ENCODE data around the gene HPGDS. TPM values are rescaled to one million over a fixed set of nuclear protein-coding genes. Genes with fewer than 3 reads are reported as not detected.

Gene HPGDS
- total and polyA plus RNA-seq, 8 donors, result 0.16 to 2.9 (median 0.54) TPM

- Histone ChIP-seq H3K27ac (no peak overlapping the region), H3K4me1 (no peaks in the 10 kb centered on the region), H3K27me3 (no peaks in the 10 kb centered on the region), H3K36me3 (peaks cover 5 to 28% (median 9%) of the 10 kb centered on the region in 3 donors), H3K4me3 (no peak overlapping the region), H3K9me3 (no peaks in the 10 kb centered on the region)
- intact Hi-C loops (cut with DNase I), result no loop called here
- DNase-seq (no peak), ATAC-seq (no peak), FAIRE-seq (peak; percentile 13)
- TF ChIP-seq CTCF (IDR thresholded peaks at IDR 0.05), result no peak
- 79 to 92% methylated on average over 1 of the region's 1 CpG for WGBS, 2 donors
These were observed 57.7 kb downstream of the HPGDS start for GRCh38 chr4:94284889-94285288.

- H3K27me3 ChIP-seq, result no peaks in the 10 kb centered on the region
- FAIRE-seq (no peak), ATAC-seq (no peak), DNase-seq (no peak)
- H3K36me3 ChIP-seq, result peaks cover 11 to 44% (median 19%) of the 10 kb centered on the region in 3 donors
- TF ChIP-seq CTCF (IDR thresholded peaks at IDR 0.05), result no peak
- no peak overlapping the region for H3K4me3 ChIP-seq
- intact Hi-C loops (cut with DNase I), result no loop called here
- no peaks in the 10 kb centered on the region for H3K4me1 ChIP-seq
- peaks cover 0 to 3% (median 0%) of the 10 kb centered on the region in 4 donors for H3K9me3 ChIP-seq
- WGBS, 2 donors, result 95 to 97% methylated on average over 2 of the region's 2 CpGs
- no peak overlapping the region for H3K27ac ChIP-seq
These were observed 63.9 kb downstream of the HPGDS start for GRCh38 chr4:94278781-94279180.

- TF ChIP-seq CTCF (IDR thresholded peaks at IDR 0.05), result no peak
- Histone ChIP-seq H3K27me3 (no peaks in the 10 kb centered on the region), H3K4me1 (no peaks in the 10 kb centered on the region), H3K9me3 (peaks cover 0 to 3% (median 0%) of the 10 kb centered on the region in 4 donors), H3K36me3 (peaks cover 11 to 35% (median 16%) of the 10 kb centered on the region in 3 donors), H3K27ac (no peak overlapping the region), H3K4me3 (no peak overlapping the region)
- DNase-seq (no peak), ATAC-seq (no peak), FAIRE-seq (no peak)
- intact Hi-C loops (cut with DNase I), result no loop called here
- 41 to 51% methylated on average over 3 of the region's 3 CpGs for WGBS, 2 donors
These were observed 65.1 kb downstream of the HPGDS start for GRCh38 chr4:94277534-94277933.

GRCh38 chr4:94276204-94276603 lies 66.4 kb downstream of the HPGDS start:
- H3K27me3 ChIP-seq, result no peaks in the 10 kb centered on the region
- H3K4me3 ChIP-seq, result no peak overlapping the region
- TF ChIP-seq CTCF (IDR thresholded peaks at IDR 0.05), result no peak
- no peak overlapping the region for H3K27ac ChIP-seq
- H3K4me1 ChIP-seq, result no peaks in the 10 kb centered on the region
- peaks cover 11 to 34% (median 15%) of the 10 kb centered on the region in 3 donors for H3K36me3 ChIP-seq
- intact Hi-C loops (cut with DNase I), result no loop called here
- H3K9me3 ChIP-seq, result peaks cover 0 to 3% (median 0%) of the 10 kb centered on the region in 4 donors
- DNase-seq (no peak), FAIRE-seq (no peak), ATAC-seq (no peak)
- 96 to 97% methylated on average over 7 of the region's 7 CpGs for WGBS, 2 donors

- H3K9me3 ChIP-seq, result peaks cover 0 to 3% (median 0%) of the 10 kb centered on the region in 4 donors
- no peak overlapping the region for H3K4me3 ChIP-seq
- DNase-seq (no peak), ATAC-seq (no peak), FAIRE-seq (no peak)
- intact Hi-C loops (cut with DNase I), result no loop called here
- H3K4me1 ChIP-seq, result no peaks in the 10 kb centered on the region
- 94% methylated on average over 3 of the region's 3 CpGs for WGBS, 2 donors
- no peaks in the 10 kb centered on the region for H3K27me3 ChIP-seq
- TF ChIP-seq CTCF (IDR thresholded peaks at IDR 0.05), result no peak
- peaks cover 6 to 33% (median 13%) of the 10 kb centered on the region in 3 donors for H3K36me3 ChIP-seq
- no peak overlapping the region for H3K27ac ChIP-seq
These were observed 67.7 kb downstream of the HPGDS start for GRCh38 chr4:94274912-94275311.
